DOHH2 (cell line): ENCODE results near the gene SURF1.
"Not testable (repeated sequence)": the region's sequence is repeated elsewhere in the genome, so short reads cannot be mapped to it uniquely, and the experiment has no call there.

Experiments used
- H3F3A ChIP-seq: fragments of 200-600 bp; sonication (generic), shearing (Covaris generic); 2 replicates; pipeline ENCODE4 v1.6.0; 2016; ENCODE audit warnings: antibody characterized with exemption, mild to moderate bottlenecking; ENCODE audit not compliant: control insufficient read depth, insufficient read depth
- H3K27ac ChIP-seq: fragments of 200-600 bp; sonication (generic); 2 replicates; pipeline ENCODE4 v1.5.1; 2014; ENCODE audit warnings: low read depth, mild to moderate bottlenecking, low read length, moderate library complexity
- H3K27me3 ChIP-seq: fragments of 200-600 bp; sonication (generic); 2 replicates; pipeline ENCODE4 v1.6.1; 2014; ENCODE audit warnings: mild to moderate bottlenecking, low read length, mixed read lengths; ENCODE audit not compliant: control insufficient read depth
- H3K36me3 ChIP-seq: fragments of 200-600 bp; sonication (generic); 2 replicates; pipeline ENCODE4 v1.6.1; 2014; ENCODE audit warnings: mild to moderate bottlenecking, low read length, moderate library complexity, mixed read lengths; ENCODE audit not compliant: control insufficient read depth
- H3K4me1 ChIP-seq: fragments of 200-600 bp; sonication (generic); 2 replicates; pipeline ENCODE4 v1.6.1; 2014; ENCODE audit warnings: mild to moderate bottlenecking, low read length, mixed read lengths; ENCODE audit not compliant: control insufficient read depth
- H3K4me2 ChIP-seq: fragments of 200-600 bp; sonication (generic); 2 replicates; pipeline ENCODE4 v1.6.0; 2014; ENCODE audit warnings: mild to moderate bottlenecking, low read length, moderate library complexity
- H3K4me3 ChIP-seq: fragments of 200-600 bp; sonication (generic); 2 replicates; pipeline ENCODE4 v1.5.1; 2014; ENCODE audit warnings: mild to moderate bottlenecking, low read length, mixed read lengths
- H3K79me2 ChIP-seq: fragments of 200-600 bp; sonication (generic); 2 replicates; pipeline ENCODE4 v1.6.1; 2014; ENCODE audit warnings: mild to moderate bottlenecking, low read length, mixed read lengths; ENCODE audit not compliant: control insufficient read depth
- H3K9me2 ChIP-seq: fragments of 200-600 bp; sonication (generic); replicated peaks from 2 replicates; pipeline ENCODE4 v1.6.1; 2014; ENCODE audit warnings: mild to moderate bottlenecking, low read length, mixed read lengths; ENCODE audit not compliant: control insufficient read depth
- H3K9me3 ChIP-seq: fragments of 200-600 bp; sonication (generic); 2 replicates; pipeline ENCODE4 v1.6.1; 2014; ENCODE audit warnings: antibody characterized with exemption, low read length, mixed read lengths; ENCODE audit not compliant: control insufficient read depth, insufficient read depth
- H4K20me1 ChIP-seq: fragments of 200-600 bp; sonication (generic); 2 replicates; pipeline ENCODE4 v1.6.0; 2014; ENCODE audit warnings: low read depth, mild to moderate bottlenecking, antibody characterized with exemption, low read length, moderate library complexity; ENCODE audit not compliant: control insufficient read depth, insufficient read depth
- EZH2phosphoT487 ChIP-seq: fragments of 200-600 bp; sonication (generic); IDR thresholded peaks from 2 replicates; pipeline ENCODE4 v1.6.1; 2017; ENCODE audit warnings: borderline replicate concordance, mild to moderate bottlenecking, antibody characterized with exemption, low read length, moderate library complexity, mixed read lengths
- TF ChIP-seq, protein P1 (sequence below): fragments of 200-600 bp; sonication (generic); IDR thresholded peaks from one replicate; pipeline ENCODE4 v1.5.1; 2014; ENCODE audit warnings: antibody characterized with exemption, mild to moderate bottlenecking, low read depth, low read length; ENCODE audit not compliant: poor library complexity, severe bottlenecking

Gene SURF1

GRCh38 chr9:133379153-133380086, 23.1 kb upstream of the SURF1 start:
- peaks cover 15% of the 10 kb centered on the region for H3K79me2 ChIP-seq
- no peak overlapping the region for H3K27ac ChIP-seq
- H3K9me2 ChIP-seq: no peaks in the 10 kb centered on the region
- no peaks in the 10 kb centered on the region for H3F3A ChIP-seq
- peaks cover 6% of the 10 kb centered on the region; the same call in 1 of the 2 replicates for H4K20me1 ChIP-seq
- H3K9me3 ChIP-seq: peaks cover 10% of the 10 kb centered on the region; the same call in 1 of the 2 replicates
- H3K27me3 ChIP-seq: peaks cover 5% of the 10 kb centered on the region; the same call in 1 of the 2 replicates
- TF ChIP-seq, protein P1, sequence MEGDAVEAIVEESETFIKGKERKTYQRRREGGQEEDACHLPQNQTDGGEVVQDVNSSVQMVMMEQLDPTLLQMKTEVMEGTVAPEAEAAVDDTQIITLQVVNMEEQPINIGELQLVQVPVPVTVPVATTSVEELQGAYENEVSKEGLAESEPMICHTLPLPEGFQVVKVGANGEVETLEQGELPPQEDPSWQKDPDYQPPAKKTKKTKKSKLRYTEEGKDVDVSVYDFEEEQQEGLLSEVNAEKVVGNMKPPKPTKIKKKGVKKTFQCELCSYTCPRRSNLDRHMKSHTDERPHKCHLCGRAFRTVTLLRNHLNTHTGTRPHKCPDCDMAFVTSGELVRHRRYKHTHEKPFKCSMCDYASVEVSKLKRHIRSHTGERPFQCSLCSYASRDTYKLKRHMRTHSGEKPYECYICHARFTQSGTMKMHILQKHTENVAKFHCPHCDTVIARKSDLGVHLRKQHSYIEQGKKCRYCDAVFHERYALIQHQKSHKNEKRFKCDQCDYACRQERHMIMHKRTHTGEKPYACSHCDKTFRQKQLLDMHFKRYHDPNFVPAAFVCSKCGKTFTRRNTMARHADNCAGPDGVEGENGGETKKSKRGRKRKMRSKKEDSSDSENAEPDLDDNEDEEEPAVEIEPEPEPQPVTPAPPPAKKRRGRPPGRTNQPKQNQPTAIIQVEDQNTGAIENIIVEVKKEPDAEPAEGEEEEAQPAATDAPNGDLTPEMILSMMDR: no peak
- no peak for TF ChIP-seq EZH2phosphoT487
- peaks cover 4% of the 10 kb centered on the region; the same call in 1 of the 2 replicates for H3K36me3 ChIP-seq
- peaks cover 18% of the 10 kb centered on the region for H3K4me1 ChIP-seq
- H3K4me2 ChIP-seq: no peak overlapping the region
- no peak overlapping the region for H3K4me3 ChIP-seq

- Histone ChIP-seq H3F3A (no peaks in the 10 kb centered on the region), H3K27me3 (peaks cover 5% of the 10 kb centered on the region; the same call in 1 of the 2 replicates), H3K27ac (no peak overlapping the region), H4K20me1 (peaks cover 6% of the 10 kb centered on the region; the same call in 1 of the 2 replicates), H3K4me1 (peaks cover 23% of the 10 kb centered on the region), H3K4me2 (no peak overlapping the region), H3K4me3 (no peak overlapping the region), H3K36me3 (peaks cover 9% of the 10 kb centered on the region), H3K9me2 (no peaks in the 10 kb centered on the region), H3K79me2 (peaks cover 24% of the 10 kb centered on the region), H3K9me3 (peaks cover 10% of the 10 kb centered on the region; the same call in 1 of the 2 replicates)
- no peak for TF ChIP-seq EZH2phosphoT487
- TF ChIP-seq, protein P1: no peak
These were observed 22.2 kb upstream of the SURF1 start for GRCh38 chr9:133378408-133378962.

GRCh38 chr9:133377721-133378216, 21.5 kb upstream of the SURF1 start:
- no peak overlapping the region for H3K4me2 ChIP-seq
- H3K79me2 ChIP-seq: peaks cover 31% of the 10 kb centered on the region
- H3K9me3 ChIP-seq: peaks cover 6% of the 10 kb centered on the region; the same call in 1 of the 2 replicates
- H3K4me1 ChIP-seq: peaks cover 30% of the 10 kb centered on the region
- peaks cover 6% of the 10 kb centered on the region; the same call in 1 of the 2 replicates for H4K20me1 ChIP-seq
- H3F3A ChIP-seq: no peaks in the 10 kb centered on the region
- H3K27me3 ChIP-seq: peaks cover 5% of the 10 kb centered on the region; the same call in 1 of the 2 replicates
- TF ChIP-seq EZH2phosphoT487: no peak
- TF ChIP-seq, protein P1: no peak
- no peaks in the 10 kb centered on the region for H3K9me2 ChIP-seq
- no peak overlapping the region for H3K4me3 ChIP-seq
- H3K27ac ChIP-seq: no peak overlapping the region
- peaks cover 16% of the 10 kb centered on the region for H3K36me3 ChIP-seq

DNA sequence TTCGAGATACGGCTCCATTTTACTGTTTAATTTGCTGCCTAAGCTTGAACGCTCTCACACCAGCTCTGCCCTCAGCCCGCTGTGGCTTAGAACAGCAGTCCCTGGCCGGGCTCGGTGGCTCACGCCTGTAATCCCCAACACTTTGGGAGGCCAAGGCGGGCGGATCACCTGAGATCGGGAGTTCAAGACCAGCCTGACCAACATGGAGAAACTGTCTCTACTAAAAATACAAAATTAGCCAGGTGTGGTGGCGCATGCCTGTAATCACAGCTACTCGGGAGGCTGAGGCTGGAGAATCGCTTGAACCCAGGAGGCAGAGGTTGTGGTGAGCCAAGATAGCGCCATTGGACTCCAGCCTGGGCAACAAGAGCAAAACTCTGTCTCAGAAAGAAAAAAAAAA, 21.0 kb upstream of the SURF1 start:
- Histone ChIP-seq H3K36me3 (peaks cover 20% of the 10 kb centered on the region), H3K4me1 (peaks cover 35% of the 10 kb centered on the region), H3K79me2 (peaks cover 36% of the 10 kb centered on the region)
- not testable (repeated sequence) for H3K27ac ChIP-seq, H3K4me2 ChIP-seq, H3F3A ChIP-seq, H3K9me2 ChIP-seq, H3K4me3 ChIP-seq, H3K27me3 ChIP-seq, H3K9me3 ChIP-seq, H4K20me1 ChIP-seq
